Heart right ventricle (tissue), 16 donors: ENCODE results near the gene TTC39B. TPM values are rescaled to one million over a fixed set of nuclear protein-coding genes. Genes with fewer than 3 reads are reported as not detected.

Experiments
- ATAC-seq, 8 donors: fragments of 200-7000 bp; cut with Tn5 transposase; one replicate each; pipeline ENCODE4 v1.9.1; 2020; ENCODE audit warnings: mild to moderate bottlenecking in 8 of 8, moderate library complexity in 8 of 8, moderate number of reproducible peaks in 1 of 8
- DNase-seq, 2 donors: peaks; one replicate each; pipeline ENCODE4 v3.0.0-alpha.2; 2020
- H3K27ac ChIP-seq, 10 donors: fragments of 200-600 bp; sonication (generic) in 2 of 10; one replicate each; pipeline versions ENCODE4 v1.5.0 to v1.8.0; 2020 to 2022; ENCODE audit warnings: mild to moderate bottlenecking in 3 of 10
- H3K27me3 ChIP-seq, 7 donors: fragments of 200-600 bp; one replicate each; pipeline ENCODE4 v1.8.0; 2021 to 2022; ENCODE audit warnings: mild to moderate bottlenecking in 2 of 7
- H3K36me3 ChIP-seq, 9 donors: fragments of 200-600 bp; sonication (generic) in 1 of 9; one replicate each; pipeline versions ENCODE4 v1.5.0 to v1.8.0; 2020 to 2022; ENCODE audit warnings: mild to moderate bottlenecking in 2 of 9
- H3K4me1 ChIP-seq, 9 donors: fragments of 200-600 bp; sonication (generic) in 1 of 9; one replicate each; pipeline versions ENCODE4 v1.5.0 to v1.8.0; 2020 to 2022; ENCODE audit warnings: mild to moderate bottlenecking in 4 of 9
- H3K4me3 ChIP-seq, 10 donors: fragments of 200-600 bp; sonication (generic) in 2 of 10; one replicate each; pipeline versions ENCODE4 v1.5.0 to v1.8.0; 2020 to 2022; ENCODE audit warnings: mild to moderate bottlenecking in 7 of 10, moderate library complexity in 2 of 10
- H3K9me3 ChIP-seq, 11 donors: fragments of 200-600 bp in 10 of 11; sonication (generic) in 2 of 11; one replicate each; pipeline versions ENCODE4 v1.5.0 to v1.8.0; 2013 to 2022; ENCODE audit warnings: mild to moderate bottlenecking in 2 of 11, control low read depth in 1 of 11, moderate library complexity in 1 of 11
- CTCF ChIP-seq, 9 donors: fragments of 200-600 bp; sonication (generic) in 2 of 9; IDR thresholded peaks; one replicate each; pipeline versions ENCODE4 v1.5.0 to v1.8.0; 2021 to 2022; ENCODE audit warnings: antibody characterized with exemption in 9 of 9, mild to moderate bottlenecking in 5 of 9, moderate library complexity in 1 of 9
- WGBS, 2 donors: extraction: QIAGEN DNeasy Blood & Tissue Kit; methylation state at CpG; one replicate each; pipeline ENCODE4 v1.1.7; 2013; ENCODE audit warnings: inconsistent platforms in 1 of 2; 5-methylcytosine and 5-hydroxymethylcytosine counted together
- intact Hi-C, 10 donors: fragments of 100-400 bp; cut with DNase I; formaldehyde crosslinking; loops; one replicate each; pipeline versions ENCODE4 v1.11.1 to v1.14.2; 2022
- polyA plus RNA-seq, 2 donors: library from polyadenylated mRNA; stranded (reverse); fragments of 200-250 nt; gene quantifications; one replicate each; pipeline ENCODE4 v1.2.3, GENCODE V29; 2013
- total RNA-seq, 10 donors: library from RNA; stranded (reverse); fragmentation: NEBNext Ultra II Directional in 3 of 10; extraction: Animal tissue kit (Norgen Biotek cat#: 25700) in 3 of 10; gene quantifications; one replicate each; pipeline versions ENCODE4 v1.2.1 to v1.2.4, GENCODE V29; 2021 to 2023
- donor health status: Arrhythmogenic right ventricular cardiomyopathy.
- donor health status: ischemic (EF 13 %, LVEDD 7.1; RV severe dilation, severe dysfunction).
- donor health status: healthy with polysubstance abuse.
- donor health status: DM: no; HTN: yes; CAD: no.
- donor health status: DM: no; HTN: no; CAD: no.
- donor health status: ischemic (EF 25% LVEDD 6.9; RV normal size, moderate dysfunction).
- donor health status: ischemic (EF 25% LVEDD 5.7; RV mildly dilated, moderate dysfunction).
- donor health status: healthy.
- donor health status: DM: yes; HTN: yes; CAD: no.
- donor health status: Ischemic cardiomyopathy.
- donor health status: ischemic (EF 35%, LVEDD 5.7; RV mildly dilated, moderate dysfunction).
- donor health status: nonischemic (EF 11% LVEDD 7.7; RV severe dilation, severe dysfunction).
- donor health status: DM: yes; HTN: yes; CAD: no.
- donor health status: PGD.
- donor health status: ischemic (EF 29% LVEDD 5.4; RV normal size, mild dysfunction).
- donor health status: nonischemic (EF 23%, LVEDD 6.1; RV moderate dilation, normal function).

Gene TTC39B
- total and polyA plus RNA-seq, 12 donors, result 0.52 to 4.3 (median 1.5) TPM

GRCh38 chr9:15244001-15244441, 63.0 kb downstream of the TTC39B start:
- WGBS, 2 donors, result 87 to 89% methylated on average over 4 of the region's 4 CpGs
- ATAC-seq (no peak), DNase-seq (no peak)
- Histone ChIP-seq H3K9me3 (peaks cover 0 to 5% (median 0%) of the 10 kb centered on the region in 11 donors), H3K27ac (peak overlapping the region in 1 of 10 donors; percentile 21), H3K4me1 (peaks cover 0 to 31% (median 9%) of the 10 kb centered on the region in 9 donors), H3K4me3 (no peak overlapping the region), H3K27me3 (no peaks in the 10 kb centered on the region), H3K36me3 (no peaks in the 10 kb centered on the region)
- intact Hi-C loops, result no loop called here
- no peak for TF ChIP-seq CTCF (IDR thresholded peaks at IDR 0.05)

GRCh38 chr9:15243081-15243480, 63.9 kb downstream of the TTC39B start:
- H3K9me3 ChIP-seq, result peaks cover 0 to 14% (median 5%) of the 10 kb centered on the region in 11 donors
- no peaks in the 10 kb centered on the region for H3K27me3 ChIP-seq
- 93 to 100% methylated on average over 1 of the region's 1 CpG for WGBS, 2 donors
- no peak for DNase-seq
- peaks cover 0 to 22% (median 4%) of the 10 kb centered on the region in 9 donors for H3K4me1 ChIP-seq
- no peak for TF ChIP-seq CTCF (IDR thresholded peaks at IDR 0.05)
- no peak overlapping the region for H3K4me3 ChIP-seq
- H3K27ac ChIP-seq, result peak overlapping the region in 2 of 10 donors; percentile 14 to 34
- no peaks in the 10 kb centered on the region for H3K36me3 ChIP-seq
- no peak for ATAC-seq
- intact Hi-C loops, result no loop called here

DNA sequence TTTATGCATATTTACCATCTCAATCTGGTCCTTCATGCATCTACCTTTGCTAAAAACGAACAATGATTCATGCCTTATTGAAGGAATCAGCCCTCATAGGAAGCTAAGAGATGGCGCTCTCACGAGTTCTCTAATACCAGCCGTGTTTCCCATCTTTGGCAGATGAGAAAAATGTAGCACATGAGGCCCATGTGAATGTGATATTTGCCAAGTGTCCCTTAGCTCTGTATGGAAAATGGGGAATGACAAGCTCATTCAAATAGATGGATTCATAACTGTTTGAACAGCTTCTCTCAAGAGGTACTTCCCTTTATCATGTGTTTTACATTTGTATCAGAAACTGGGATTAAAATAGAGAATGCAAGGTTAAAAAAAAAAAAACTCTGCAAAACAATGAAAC, 66.1 kb downstream of the TTC39B start:
- WGBS, 2 donors, result 65 to 73% methylated on average over 4 of the region's 4 CpGs
- H3K9me3 ChIP-seq, result peaks cover 0 to 35% (median 10%) of the 10 kb centered on the region in 11 donors
- H3K4me1 ChIP-seq, result peaks cover 0 to 20% (median 4%) of the 10 kb centered on the region in 9 donors
- no peak for ATAC-seq
- DNase-seq, result no peak
- H3K27me3 ChIP-seq, result no peaks in the 10 kb centered on the region
- H3K4me3 ChIP-seq, result no peak overlapping the region
- intact Hi-C loops, result no loop called here
- H3K36me3 ChIP-seq, result no peaks in the 10 kb centered on the region
- no peak overlapping the region for H3K27ac ChIP-seq
- no peak for TF ChIP-seq CTCF (IDR thresholded peaks at IDR 0.05)

DNA sequence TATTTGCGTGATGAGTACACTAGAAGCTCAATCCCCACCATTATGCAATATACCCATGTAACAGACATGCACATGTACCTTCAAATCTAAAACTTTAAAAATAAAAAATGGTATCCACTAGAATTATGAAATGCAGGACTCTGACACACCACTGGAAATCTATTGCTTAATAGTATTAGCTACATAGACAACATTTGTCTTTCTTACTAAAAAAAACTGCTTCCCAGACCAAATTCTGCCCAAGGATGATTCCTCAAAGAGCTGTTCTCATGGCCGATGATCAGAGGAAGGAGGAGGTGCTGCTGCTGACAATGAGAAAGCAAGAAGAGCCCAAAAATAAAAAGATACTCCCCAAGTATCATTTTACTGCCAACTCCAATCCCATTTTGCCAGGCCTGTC, 67.2 kb downstream of the TTC39B start:
- no peaks in the 10 kb centered on the region for H3K36me3 ChIP-seq
- WGBS, 2 donors, result 76 to 83% methylated on average over 2 of the region's 2 CpGs
- no peak overlapping the region for H3K4me3 ChIP-seq
- peaks cover 0 to 44% (median 10%) of the 10 kb centered on the region in 11 donors for H3K9me3 ChIP-seq
- peak overlapping the region in 2 of 10 donors; percentile 23 to 43 for H3K27ac ChIP-seq
- H3K27me3 ChIP-seq, result no peaks in the 10 kb centered on the region
- intact Hi-C loops, result no loop called here
- peak in 4 of 8 donors; percentile 14 to 50 (median 32) for ATAC-seq
- no peak for TF ChIP-seq CTCF (IDR thresholded peaks at IDR 0.05)
- DNase-seq, result no peak
- H3K4me1 ChIP-seq, result peaks cover 0 to 20% (median 4%) of the 10 kb centered on the region in 9 donors
